C4-2B (cell line): Measurements from ENCODE around the gene IL10.

Source experiments
- ZFX ChIP-seq: fragments of 450-650 bp; IDR thresholded peaks from 2 replicates; pipeline ENCODE4 v1.6.1; 2017
- TF ChIP-seq, protein P1 (sequence below): fragments of 450-650 bp; conservative IDR thresholded peaks from 2 replicates; pipeline ENCODE4 v1.5.1; 2017; ENCODE audit warnings: mild to moderate bottlenecking

DNA sequence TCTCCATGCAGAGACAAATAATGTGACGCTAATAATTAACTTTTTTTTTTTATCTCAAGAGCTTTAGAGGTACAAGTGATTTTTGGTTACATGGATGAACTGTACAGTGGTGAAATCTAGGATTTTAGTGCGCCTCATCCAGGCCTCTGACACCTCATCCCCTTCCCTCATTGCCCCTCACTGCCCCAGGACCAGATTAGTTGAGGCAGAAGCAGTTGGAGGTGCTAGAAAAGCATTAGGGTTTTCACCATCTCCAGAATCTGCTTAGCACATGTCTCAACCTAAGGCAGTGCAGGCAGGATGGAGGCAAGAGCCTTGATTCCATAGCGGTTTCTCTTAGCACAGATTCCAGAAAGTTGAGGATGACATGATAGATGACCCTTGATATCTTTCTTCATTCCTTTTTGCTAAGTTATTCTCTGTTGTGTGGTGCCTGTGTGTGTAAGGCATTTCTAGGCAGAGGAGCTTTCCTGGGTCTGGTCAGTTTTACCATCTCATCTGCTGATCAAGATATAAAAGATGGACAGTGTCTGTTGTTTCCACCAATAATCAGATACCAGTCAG, 16.3 kb upstream of the IL10 start:
- TF ChIP-seq, protein P1, sequence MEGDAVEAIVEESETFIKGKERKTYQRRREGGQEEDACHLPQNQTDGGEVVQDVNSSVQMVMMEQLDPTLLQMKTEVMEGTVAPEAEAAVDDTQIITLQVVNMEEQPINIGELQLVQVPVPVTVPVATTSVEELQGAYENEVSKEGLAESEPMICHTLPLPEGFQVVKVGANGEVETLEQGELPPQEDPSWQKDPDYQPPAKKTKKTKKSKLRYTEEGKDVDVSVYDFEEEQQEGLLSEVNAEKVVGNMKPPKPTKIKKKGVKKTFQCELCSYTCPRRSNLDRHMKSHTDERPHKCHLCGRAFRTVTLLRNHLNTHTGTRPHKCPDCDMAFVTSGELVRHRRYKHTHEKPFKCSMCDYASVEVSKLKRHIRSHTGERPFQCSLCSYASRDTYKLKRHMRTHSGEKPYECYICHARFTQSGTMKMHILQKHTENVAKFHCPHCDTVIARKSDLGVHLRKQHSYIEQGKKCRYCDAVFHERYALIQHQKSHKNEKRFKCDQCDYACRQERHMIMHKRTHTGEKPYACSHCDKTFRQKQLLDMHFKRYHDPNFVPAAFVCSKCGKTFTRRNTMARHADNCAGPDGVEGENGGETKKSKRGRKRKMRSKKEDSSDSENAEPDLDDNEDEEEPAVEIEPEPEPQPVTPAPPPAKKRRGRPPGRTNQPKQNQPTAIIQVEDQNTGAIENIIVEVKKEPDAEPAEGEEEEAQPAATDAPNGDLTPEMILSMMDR: no peak
- TF ChIP-seq ZFX: no peak
